Brain microvascular endothelial cell (primary cell): ENCODE measurements around the gene DMRT1.

Experiments used
- DNase-seq: peaks from one replicate; pipeline ENCODE4 v3.0.0-alpha.2; 2020
- H3K27ac ChIP-seq: fragments of 250-450 bp; sonication (Bioruptor Pico); 2 replicates; pipeline ENCODE4 v1.5.1; 2020; ENCODE audit warnings: mild to moderate bottlenecking, moderate library complexity
- H3K27me3 ChIP-seq: fragments of 250-450 bp; sonication (Bioruptor Pico); replicated peaks from 2 replicates; pipeline ENCODE4 v1.5.1; 2020; ENCODE audit warnings: mild to moderate bottlenecking
- H3K36me3 ChIP-seq: fragments of 250-450 bp; sonication (Bioruptor Pico); replicated peaks from 2 replicates; pipeline ENCODE4 v1.5.1; 2020; ENCODE audit warnings: mild to moderate bottlenecking
- H3K4me3 ChIP-seq: 2 replicates; pipeline ENCODE4 v1.5.1; 2011; ENCODE audit warnings: low read depth, mild to moderate bottlenecking, control low read depth, low read length, moderate library complexity
- CTCF ChIP-seq: IDR thresholded peaks from 2 replicates; pipeline ENCODE4 v1.5.1; 2011; ENCODE audit warnings: low read depth, mild to moderate bottlenecking, moderate library complexity, low read length, control low read depth, inconsistent platforms; ENCODE audit errors: missing control alignments
- in situ Hi-C: cut with HindIII; loops from 2 replicates; pipeline ENCODE4 v1.10.0; 2017; ENCODE audit warnings: low sequenced_read_pairs, low pct_ligation_motif_present

The DMRT1 gene

GRCh38 chr9:974996-975739 is 133.7 kb downstream of the DMRT1 start:
- no peaks in the 10 kb centered on the region for H3K36me3 ChIP-seq
- no peak for DNase-seq
- TF ChIP-seq CTCF: no peak
- in situ Hi-C loops: no loop called here
- peaks cover 96% of the 10 kb centered on the region for H3K27me3 ChIP-seq
- H3K4me3 ChIP-seq: no peak overlapping the region
- H3K27ac ChIP-seq: no peak overlapping the region

GRCh38 chr9:975740-976257 is 134.3 kb downstream of the DMRT1 start:
- no peak for DNase-seq
- in situ Hi-C loops: no loop called here
- no peak for TF ChIP-seq CTCF
- H3K4me3 ChIP-seq: no peak overlapping the region
- no peaks in the 10 kb centered on the region for H3K36me3 ChIP-seq
- peaks cover 94% of the 10 kb centered on the region for H3K27me3 ChIP-seq
- H3K27ac ChIP-seq: no peak overlapping the region

GRCh38 chr9:976258-976942 is 134.9 kb downstream of the DMRT1 start, which contains the start of gene DMRT3:
TSS of gene DMRT3 (plus strand) at chr9:976655. CDS start at chr9:977002, 347 bp downstream.
- in situ Hi-C loops: no loop called here
- Histone ChIP-seq H3K27ac (no peak within 1 kb of the TSS), H3K27me3 (peaks cover 90% of the 10 kb centered on the region), H3K36me3 (no peaks in the 10 kb centered on the region), H3K4me3 (no peak within 1 kb of the TSS)
- no peak for DNase-seq
- TF ChIP-seq CTCF: no peak

- no peaks in the 10 kb centered on the region for H3K36me3 ChIP-seq
- H3K27ac ChIP-seq: no peak overlapping the region
- no peak overlapping the region for H3K4me3 ChIP-seq
- in situ Hi-C loops: no loop called here
- peaks cover 90% of the 10 kb centered on the region for H3K27me3 ChIP-seq
- no peak for TF ChIP-seq CTCF
- DNase-seq: no peak
Measured at GRCh38 chr9:976943-977837, 135.7 kb downstream of the DMRT1 start.

GRCh38 chr9:977838-978830 is 136.6 kb downstream of the DMRT1 start:
- peaks cover 86% of the 10 kb centered on the region for H3K27me3 ChIP-seq
- in situ Hi-C loops: no loop called here
- TF ChIP-seq CTCF: no peak

More at GRCh38 chr9:977838-978830, 136.6 kb downstream of the DMRT1 start:
- Histone ChIP-seq H3K36me3 (no peaks in the 10 kb centered on the region), H3K27ac (no peak overlapping the region), H3K4me3 (no peak overlapping the region)
- DNase-seq: no peak
